Stimulated activated CD4-positive, alpha-beta T cell treated with anti-CD3 and anti-CD28 coated beads, Interleukin-1b, Interleukin-23, amount 100 ng/mL, for 4 hours (primary cell): Measurements from ENCODE around the gene CHMP4B.

Experiments
- DNase-seq, 2 donors: peaks; one replicate each; pipeline ENCODE4 v3.0.0-alpha.2; 2020; ENCODE audit warnings: low read depth in 2 of 2

The CHMP4B gene

GRCh38 chr20:33820362-33820761 is 9.2 kb downstream of the CHMP4B start:
- no peak for DNase-seq

DNA sequence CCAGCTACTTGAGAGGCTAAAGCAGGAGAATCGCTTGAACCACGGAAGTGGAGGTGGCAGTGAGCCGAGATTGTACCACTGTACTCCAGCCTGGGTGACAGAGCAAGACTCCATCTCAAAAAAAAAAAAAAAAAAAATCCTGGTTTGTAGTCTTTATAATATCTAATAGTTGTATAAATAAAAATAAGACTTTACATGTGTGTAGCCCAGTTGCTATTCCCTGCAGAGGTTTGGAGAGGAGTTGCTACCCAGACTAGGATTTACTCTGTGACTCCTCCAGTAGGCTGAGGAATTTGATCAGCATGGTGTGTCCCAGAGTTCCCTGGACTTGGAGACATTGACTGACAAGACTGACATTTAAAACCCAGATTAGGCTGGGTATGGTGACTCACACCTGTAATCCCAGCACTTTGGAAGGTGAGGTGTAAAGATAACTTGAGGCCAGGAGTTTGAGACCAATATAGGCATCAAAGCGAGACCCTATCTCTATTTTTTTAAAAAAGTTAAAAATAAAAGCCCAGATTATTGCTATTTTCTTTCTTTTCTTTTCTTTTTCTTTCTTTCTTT is 10.2 kb downstream of the CHMP4B start:
- DNase-seq = no peak

- no peak for DNase-seq
Observed at GRCh38 chr20:33822423-33822822, 11.3 kb downstream of the CHMP4B start.

DNA sequence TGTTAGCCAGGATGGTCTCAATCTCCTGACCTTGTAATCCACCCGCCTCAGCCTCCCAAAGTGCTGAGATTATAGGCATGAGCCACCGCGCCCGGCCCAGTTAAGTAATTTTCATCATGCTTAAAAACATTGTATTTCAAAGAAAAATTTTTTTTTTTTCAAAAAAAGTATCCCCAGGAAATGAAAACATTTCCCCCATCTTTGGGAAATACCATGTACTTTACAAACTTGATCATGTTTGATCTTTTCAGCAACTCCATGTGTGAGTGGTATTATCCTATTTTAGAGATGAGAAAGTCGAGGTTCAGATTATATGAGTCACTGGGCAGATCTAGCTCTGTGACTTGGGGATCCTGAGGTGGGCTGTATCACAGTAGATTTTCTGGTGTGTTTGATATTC is 11.8 kb downstream of the CHMP4B start:
- DNase-seq = no peak

DNA sequence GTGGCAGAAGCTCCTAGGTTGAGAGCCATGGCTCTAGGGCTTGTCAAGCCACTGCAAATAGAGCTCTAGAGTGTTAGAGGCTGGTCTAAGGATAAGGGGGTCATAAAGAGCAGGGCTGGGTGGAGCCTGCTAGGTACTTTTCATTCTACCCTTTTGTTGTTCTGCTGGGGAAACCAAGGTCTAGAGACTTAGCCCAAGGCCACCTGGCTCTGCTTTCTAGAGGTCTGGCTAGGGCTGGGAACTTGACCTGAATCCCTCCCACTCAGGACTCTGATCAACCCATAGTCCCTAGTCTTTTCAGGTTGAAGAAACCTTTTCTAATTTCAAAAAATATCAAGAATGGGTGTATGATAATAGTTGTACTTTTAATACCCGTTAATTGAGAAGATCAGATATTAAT is 13.7 kb downstream of the CHMP4B start:
- no peak for DNase-seq

DNA sequence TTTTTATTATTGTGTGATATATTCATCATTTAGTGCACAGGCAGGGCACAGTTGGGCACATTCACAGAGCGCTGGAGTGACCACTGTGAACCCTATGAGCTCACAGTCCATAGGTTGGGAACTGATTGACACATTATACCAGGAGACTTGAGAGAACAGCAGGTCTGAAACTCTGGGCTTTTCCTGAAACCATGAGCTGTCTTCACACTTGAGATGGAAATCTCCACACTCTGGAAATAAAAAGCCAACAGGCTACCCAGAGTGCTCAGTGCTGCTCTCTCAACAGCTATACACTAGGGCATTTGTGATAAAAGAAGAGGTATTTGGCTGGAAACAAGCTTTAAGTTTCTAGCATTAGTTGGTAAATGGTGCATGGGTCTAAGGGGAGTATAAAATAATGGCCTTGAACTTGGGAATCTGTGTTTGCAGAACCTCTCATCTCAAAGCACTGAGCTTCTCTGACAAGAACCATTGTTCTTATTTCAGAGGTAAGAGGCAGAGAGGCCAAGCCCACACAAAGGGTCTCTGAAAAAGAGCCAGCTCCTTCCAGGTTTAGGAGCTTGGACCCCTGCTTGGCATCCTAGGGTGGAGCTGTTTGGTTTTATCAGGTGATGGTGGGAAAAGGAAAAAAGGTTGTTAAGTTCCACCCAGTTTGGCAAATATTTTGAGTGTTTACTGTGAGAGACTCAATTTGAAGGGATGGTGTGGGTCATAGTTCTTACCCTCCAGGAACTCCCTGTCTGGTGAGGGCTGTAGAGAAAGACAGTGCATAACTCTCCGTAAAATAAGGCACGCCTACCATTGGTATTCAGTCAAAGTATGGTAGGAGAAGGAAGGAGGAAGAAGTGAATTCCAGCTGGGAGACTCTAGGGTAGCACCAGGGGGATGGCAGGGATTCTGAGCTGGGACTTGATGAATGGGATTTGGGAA is 14.5 kb downstream of the CHMP4B start:
- DNase-seq = no peak

GRCh38 chr20:33826270-33826897 is 15.2 kb downstream of the CHMP4B start:
- no peak for DNase-seq

DNA sequence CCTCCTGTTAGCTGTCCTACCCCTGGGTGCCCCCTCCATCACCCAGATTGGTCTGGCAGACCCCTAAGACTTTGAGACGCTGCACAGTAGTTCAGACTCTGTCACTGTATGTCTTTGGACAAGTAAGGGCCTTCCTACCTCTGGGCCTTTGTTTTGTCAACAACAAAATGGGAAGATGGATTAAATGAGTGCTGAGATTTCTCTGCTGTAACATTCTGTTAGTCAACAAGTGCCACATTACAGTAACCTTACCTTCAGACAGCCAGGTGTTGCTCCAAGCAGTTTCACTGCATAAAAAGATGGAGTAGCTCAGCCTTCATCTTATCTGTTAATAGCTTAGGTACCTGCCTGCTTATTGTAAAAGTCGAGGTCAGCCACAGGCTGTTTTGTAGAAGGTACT is 16.0 kb downstream of the CHMP4B start:
- DNase-seq = no peak

GRCh38 chr20:33827634-33828325 is 16.6 kb downstream of the CHMP4B start:
- DNase-seq = no peak

- no peak for DNase-seq
Observed at GRCh38 chr20:33828326-33828844, 17.2 kb downstream of the CHMP4B start.

- DNase-seq = no peak
Observed at GRCh38 chr20:33828967-33829560, 17.9 kb downstream of the CHMP4B start.

- no peak for DNase-seq
Observed at GRCh38 chr20:33829636-33830035, 18.5 kb downstream of the CHMP4B start.

DNA sequence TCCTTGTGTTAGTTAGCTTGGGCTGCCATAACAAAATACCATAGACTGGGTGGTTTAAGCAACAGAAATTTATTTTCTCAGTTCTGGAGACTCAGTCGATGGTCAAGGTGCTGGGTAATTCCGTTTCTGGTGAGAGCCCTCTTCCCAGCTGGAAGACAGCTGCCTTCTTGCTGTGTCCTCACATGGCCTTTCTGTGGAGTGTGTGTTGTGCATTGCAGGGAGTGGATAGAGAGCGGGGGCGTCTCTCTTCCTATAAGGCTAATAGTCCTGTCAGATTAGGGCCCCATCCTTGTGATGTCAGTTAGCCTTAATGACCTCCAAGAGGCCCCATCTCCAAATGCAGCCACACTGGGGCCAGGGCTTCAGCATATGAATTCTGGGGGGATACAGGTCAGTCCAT is 19.2 kb downstream of the CHMP4B start:
- DNase-seq = no peak

DNA sequence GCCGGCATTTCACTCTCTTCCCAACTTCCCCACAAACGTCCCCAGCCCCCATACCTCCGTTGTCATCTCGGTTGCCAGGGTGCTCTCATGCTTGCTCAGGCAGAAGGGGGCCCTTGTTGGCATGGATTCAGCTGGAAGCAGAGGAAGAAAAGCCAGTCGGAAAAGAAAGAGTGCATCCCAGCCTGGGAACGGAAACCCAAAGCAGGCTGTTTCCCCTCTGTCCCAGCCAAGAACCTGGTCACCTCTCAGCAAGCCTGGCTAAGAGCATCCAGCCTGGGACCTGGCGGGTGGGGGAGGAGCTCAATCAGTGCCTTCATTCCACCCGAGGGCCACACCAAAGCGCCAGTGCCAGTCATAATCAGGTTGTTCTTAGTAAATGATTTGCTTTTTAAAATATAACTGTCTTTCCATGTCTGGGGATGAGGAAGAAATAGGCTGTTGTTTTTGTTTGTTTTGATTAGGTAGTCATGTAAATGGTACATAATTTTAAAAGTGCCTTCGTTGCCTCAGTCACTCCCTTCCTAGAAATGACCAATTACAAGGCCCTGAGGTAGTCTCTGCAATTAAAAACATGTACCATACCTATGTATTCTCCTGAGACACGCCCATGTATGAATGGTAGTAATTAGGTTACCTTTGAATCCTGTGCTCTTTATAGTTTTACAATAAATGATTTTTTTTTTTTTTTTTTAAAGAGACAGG is 21.1 kb downstream of the CHMP4B start:
- no peak for DNase-seq

DNA sequence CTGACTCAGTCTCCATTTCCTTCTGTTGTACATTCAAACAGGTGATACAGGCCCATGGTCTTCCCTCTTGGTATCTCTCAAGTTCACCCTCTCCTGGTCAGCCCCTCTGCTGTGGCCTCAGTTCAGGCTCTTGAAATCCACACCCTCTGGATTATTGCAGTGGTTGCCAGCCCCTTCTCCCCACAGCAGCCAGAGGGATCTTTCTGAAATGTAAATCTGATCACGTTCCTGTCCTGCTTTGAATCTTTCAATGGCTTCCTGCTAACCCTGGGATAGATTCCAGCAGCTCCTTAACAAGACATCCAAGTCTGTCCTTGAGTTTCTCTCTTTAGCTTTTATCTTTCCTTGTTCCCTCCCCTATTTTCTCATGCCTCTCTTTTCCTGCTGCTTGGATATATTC is 22.2 kb downstream of the CHMP4B start:
- DNase-seq = no peak

DNA sequence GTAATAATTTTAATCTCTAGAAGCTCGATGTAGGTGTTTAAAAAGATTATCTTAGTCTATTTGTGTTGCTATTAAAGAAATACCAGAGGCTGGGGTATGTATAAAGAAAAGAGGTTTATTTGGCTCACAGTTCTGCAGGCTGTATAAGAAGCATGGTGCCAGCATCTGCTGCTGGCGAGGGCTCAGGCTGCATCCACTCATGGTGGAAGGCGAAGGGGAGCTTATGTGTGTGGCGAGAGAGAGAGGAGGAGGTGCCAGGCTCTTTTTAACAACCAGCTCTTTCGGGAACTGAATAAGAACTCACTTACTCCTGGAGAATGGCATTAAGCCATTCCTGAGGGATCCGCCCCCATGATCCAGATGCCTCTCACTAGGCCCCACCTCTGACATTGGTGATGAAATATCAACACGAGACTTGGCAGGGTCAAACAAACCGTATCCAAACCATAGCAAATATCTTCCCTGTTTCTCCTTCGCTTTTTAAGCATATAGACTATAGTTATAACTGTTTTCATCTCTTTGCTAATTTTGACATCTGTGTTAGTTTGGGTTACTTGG is 24.5 kb downstream of the CHMP4B start:
- DNase-seq = no peak

GRCh38 chr20:33836277-33836676 is 25.1 kb downstream of the CHMP4B start:
- no peak for DNase-seq

GRCh38 chr20:33837096-33837830 is 26.1 kb downstream of the CHMP4B start:
- DNase-seq = no peak

DNA sequence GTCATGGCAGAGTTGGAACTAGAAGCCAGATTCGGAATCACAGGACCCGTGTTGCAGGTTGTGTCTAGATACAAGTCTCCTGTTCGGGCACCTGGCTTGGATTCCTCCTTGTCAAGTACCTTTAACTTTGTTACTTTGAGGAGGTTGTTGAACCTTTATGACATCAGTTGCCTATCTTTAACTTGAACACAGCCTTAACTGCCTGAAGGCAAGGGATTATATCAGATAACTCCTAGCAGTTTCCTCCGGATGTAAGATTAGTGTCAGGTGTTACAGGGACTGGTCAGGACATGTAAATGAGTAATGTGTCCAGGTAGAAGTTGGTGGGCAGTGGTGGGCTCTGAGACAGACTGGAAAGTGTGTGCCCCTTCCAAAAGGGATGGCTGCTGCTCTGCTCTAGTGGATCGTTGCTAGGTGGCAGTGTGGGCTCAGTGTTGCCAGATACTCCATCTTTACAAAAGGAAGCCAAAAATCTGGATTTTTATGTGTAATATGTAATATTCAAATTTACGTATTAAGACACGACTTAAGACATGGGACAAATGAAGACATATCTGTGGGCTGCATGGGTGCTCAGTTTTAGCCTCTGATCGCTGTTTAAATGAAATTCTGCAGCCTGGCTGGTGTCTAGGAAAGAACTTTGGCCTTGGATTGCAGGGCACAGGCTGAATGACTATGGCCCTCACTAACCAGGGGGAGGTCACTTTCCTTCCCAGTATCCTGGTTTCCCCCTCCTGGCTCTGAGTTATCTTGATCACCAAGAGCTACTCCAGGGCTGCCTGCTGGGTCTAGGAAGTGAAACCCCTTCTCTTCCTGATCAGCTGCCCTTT is 27.1 kb downstream of the CHMP4B start:
- DNase-seq = no peak
